ENCODE measurements around the gene EFNA5. TPM values are rescaled to one million over a fixed set of nuclear protein-coding genes. Genes with fewer than 3 reads are reported as not detected.

Gene EFNA5
- total and polyA plus RNA-seq, 10 of the 15 experiments (the other 5 are each of a cell fraction or from before 2014, with no cell fraction given) = 0.19 to 12.6 (median 3.9) TPM

GRCh38 chr5:107546719-107547118 is 124.0 kb downstream of the EFNA5 start:
- in situ Hi-C loops (cut with MboI) = no loop called here

More at GRCh38 chr5:107546719-107547118, 124.0 kb downstream of the EFNA5 start:
- 48% methylated on average over 1 of the region's 1 CpG for WGBS (ENCODE audit: insufficient coverage, insufficient replicate concordance, low lambda C conversion rate, missing lambda C conversion rate)
- ChIA-PET CTCF (interaction anchor here (2.2 to 3.3 kb wide), 2 partner anchors 15 to 24 kb away, joined by 8 to 17 read pairs; no protein-coding TSS in a partner anchor), POLR2A (no interaction called here), RAD21 (ENCODE audit: unreplicated experiment) (interaction anchor here (5.3 kb wide), 1 partner anchor 25 kb away, joined by 24 read pairs; no protein-coding TSS in a partner anchor), SMC1A (ENCODE audit: uncharacterized antibody, unreplicated experiment) (interaction anchor here (1.0 to 7.2 kb wide), 8 partner anchors 9 to 90 kb away, joined by 3 to 58 read pairs (median 5); no protein-coding TSS in a partner anchor)
- no peak for TF ChIP-seq SMC3 (IDR thresholded peaks at IDR 0.05; ENCODE audit: borderline replicate concordance, low read length)
- no peak for TF ChIP-seq TAF1 (IDR thresholded peaks at IDR 0.05; ENCODE audit: borderline replicate concordance, low read depth, low read length)
- TF ChIP-seq ATF2 (IDR thresholded peaks at IDR 0.05; ENCODE audit: low read length) = no peak
- no peak for TF ChIP-seq SPI1 (IDR thresholded peaks at IDR 0.05; ENCODE audit: borderline replicate concordance, insufficient read depth, low read depth, low read length)
- TF ChIP-seq MXI1 (IDR thresholded peaks at IDR 0.05; ENCODE audit: low read depth, low read length) = no peak
- TF ChIP-seq HDGF (IDR thresholded peaks at IDR 0.05) = no peak
- no peak for TF ChIP-seq NFIC (IDR thresholded peaks at IDR 0.05; ENCODE audit: low read depth, low read length)
- no peak for TF ChIP-seq ELK1 (IDR thresholded peaks at IDR 0.05; ENCODE audit: low read depth, low read length)
- no peak for TF ChIP-seq E2F8 (IDR thresholded peaks at IDR 0.05; ENCODE audit: low read depth, partially characterized antibody)
- TF ChIP-seq ETV6 (conservative IDR thresholded peaks at IDR 0.05 in 1 of 2, IDR thresholded peaks at IDR 0.05 in 1 of 2; ENCODE audit: borderline replicate concordance in 1 of 2, low read depth in 1 of 2) = no peak
- TF ChIP-seq YY1 (IDR thresholded peaks at IDR 0.05; ENCODE audit: low read depth, low read length) = no peak
- Histone ChIP-seq H3K79me2 (ENCODE audit: control insufficient read depth, insufficient read depth, low read length) (peaks cover 4% of the 10 kb centered on the region), H3K4me3 (no peak overlapping the region), H2AFZ (ENCODE audit: control insufficient read depth, low read depth, low read length) (no peak overlapping the region), H3K9ac (ENCODE audit: control insufficient read depth, insufficient read depth, low read length) (no peak overlapping the region), H3K27ac (ENCODE audit: control insufficient read depth, insufficient read depth) (no peak overlapping the region), H3K4me1 (ENCODE audit: control insufficient read depth, insufficient read depth, low read length) (no peaks in the 10 kb centered on the region), H3K36me3 (ENCODE audit: control insufficient read depth in 2 of 2, insufficient read depth in 2 of 2, low read length in 1 of 2) (no peaks in the 10 kb centered on the region), H4K20me1 (ENCODE audit: control insufficient read depth, insufficient read depth) (no peaks in the 10 kb centered on the region), H3K4me2 (ENCODE audit: control insufficient read depth, insufficient read depth) (no peak overlapping the region), H3K27me3 (replicated peaks in 1 of 2; ENCODE audit: control insufficient read depth in 2 of 2, insufficient read depth in 2 of 2, low read length in 1 of 2) (no peaks in the 10 kb centered on the region), H3K9me3 (replicated peaks; ENCODE audit: control insufficient read depth, insufficient read depth, low read length) (no peaks in the 10 kb centered on the region)
- FAIRE-seq (no peak), DNase-seq (ENCODE audit: low read depth, low spot score) (no peak), ATAC-seq (no peak)
- BruUV-seq (replicated peaks) = no TSS peak
- intact Hi-C loops (cut with micrococcal nuclease; ENCODE audit: unreplicated experiment) = no loop called here
